Stimulated activated CD4-positive, alpha-beta T cell treated with anti-CD3 and anti-CD28 coated beads, Interleukin-15, amount 100 ng/mL, for 48 hours (primary cell): ENCODE data around the gene ZRANB2.

Experiments
- DNase-seq, 2 donors: peaks; one replicate each; pipeline ENCODE4 v3.0.0-alpha.2; 2020; ENCODE audit warnings: low read depth in 2 of 2

The ZRANB2 gene

GRCh38 chr1:71068325-71069240 lies 12.3 kb downstream of the ZRANB2 start:
- DNase-seq = no peak

GRCh38 chr1:71054791-71055190 lies 26.0 kb downstream of the ZRANB2 start:
- DNase-seq = no peak

GRCh38 chr1:71054281-71054731 lies 26.5 kb downstream of the ZRANB2 start:
- no peak for DNase-seq

- DNase-seq = no peak
Observed at GRCh38 chr1:71053758-71054157, 27.1 kb downstream of the ZRANB2 start.

- DNase-seq = no peak
Observed at GRCh38 chr1:71053146-71053545, 27.7 kb downstream of the ZRANB2 start.

- no peak for DNase-seq
Observed at GRCh38 chr1:71049951-71050598, 30.8 kb downstream of the ZRANB2 start.

- DNase-seq = no peak
Observed at GRCh38 chr1:71047635-71048607, 32.9 kb downstream of the ZRANB2 start, which contains the start of gene PTGER3. Gene PTGER3 (minus strand): TSS chr1:71047816. CDS start chr1:71047577, 239 bp downstream.

- DNase-seq = no peak
Observed at GRCh38 chr1:71046891-71047634, 33.8 kb downstream of the ZRANB2 start.

- no peak for DNase-seq
Observed at GRCh38 chr1:71045463-71046028, 35.3 kb downstream of the ZRANB2 start.

GRCh38 chr1:71044833-71045232 lies 36.0 kb downstream of the ZRANB2 start:
- no peak for DNase-seq

GRCh38 chr1:71043065-71043464 lies 37.8 kb downstream of the ZRANB2 start:
- no peak for DNase-seq

- DNase-seq = no peak
Observed at GRCh38 chr1:71041806-71042205, 39.0 kb downstream of the ZRANB2 start.

- no peak for DNase-seq
Observed at GRCh38 chr1:71039661-71040262, 41.1 kb downstream of the ZRANB2 start.

- no peak for DNase-seq
Observed at GRCh38 chr1:71038942-71039341, 41.9 kb downstream of the ZRANB2 start.

- DNase-seq = no peak
Observed at GRCh38 chr1:71037829-71038620, 42.8 kb downstream of the ZRANB2 start.

GRCh38 chr1:71037066-71037465 lies 43.8 kb downstream of the ZRANB2 start:
- DNase-seq = no peak

GRCh38 chr1:71033136-71033535 lies 47.7 kb downstream of the ZRANB2 start:
- DNase-seq = no peak

GRCh38 chr1:71031426-71031825 lies 49.4 kb downstream of the ZRANB2 start:
- no peak for DNase-seq

GRCh38 chr1:71030026-71030425 lies 50.8 kb downstream of the ZRANB2 start:
- no peak for DNase-seq
